Activated effector memory CD4-positive, alpha-beta T cell treated with Interleukin-2 at 50 U/mL for 16 hours (primary cell): ENCODE data around the gene MAN1C1.
"Not testable (repeated sequence)": the region's sequence is repeated elsewhere in the genome, so short reads cannot be mapped to it uniquely, and the experiment has no call there.

Source experiments
- DNase-seq: peaks from one replicate; pipeline ENCODE4 v3.0.0-alpha.2; 2020

The MAN1C1 gene

GRCh38 chr1:25724966-25725365, 108.4 kb downstream of the MAN1C1 start:
- DNase-seq, result no peak

- no peak for DNase-seq
Observed at GRCh38 chr1:25725482-25725881, 108.9 kb downstream of the MAN1C1 start.

GRCh38 chr1:25727088-25727487, 110.5 kb downstream of the MAN1C1 start:
- no peak for DNase-seq

- no peak for DNase-seq
Observed at GRCh38 chr1:25727635-25728286, 111.2 kb downstream of the MAN1C1 start.

- DNase-seq, result no peak
Observed at GRCh38 chr1:25728301-25728935, 111.8 kb downstream of the MAN1C1 start.

- DNase-seq, result no peak
Observed at GRCh38 chr1:25729045-25729444, 112.5 kb downstream of the MAN1C1 start.

- DNase-seq, result no peak
Observed at GRCh38 chr1:25729790-25730644, 113.4 kb downstream of the MAN1C1 start.

GRCh38 chr1:25731148-25731547, 114.6 kb downstream of the MAN1C1 start:
- DNase-seq, result no peak

GRCh38 chr1:25731626-25732370, 115.2 kb downstream of the MAN1C1 start:
- no peak for DNase-seq

GRCh38 chr1:25732821-25733220, 116.2 kb downstream of the MAN1C1 start:
- DNase-seq, result no peak

GRCh38 chr1:25733271-25733670, 116.7 kb downstream of the MAN1C1 start:
- no peak for DNase-seq

- DNase-seq, result not testable (repeated sequence)
Observed at GRCh38 chr1:25734991-25735390, 118.4 kb downstream of the MAN1C1 start.

- no peak for DNase-seq
Observed at GRCh38 chr1:25735956-25736529, 119.5 kb downstream of the MAN1C1 start.

GRCh38 chr1:25737130-25737529, 120.5 kb downstream of the MAN1C1 start:
- DNase-seq, result no peak

- no peak for DNase-seq
Observed at GRCh38 chr1:25738499-25738898, 121.9 kb downstream of the MAN1C1 start.

GRCh38 chr1:25739341-25739740, 122.8 kb downstream of the MAN1C1 start:
- no peak for DNase-seq

GRCh38 chr1:25740071-25740470, 123.5 kb downstream of the MAN1C1 start:
- no peak for DNase-seq

GRCh38 chr1:25742316-25742715, 125.7 kb downstream of the MAN1C1 start:
- DNase-seq, result no peak

GRCh38 chr1:25743164-25744139, 126.9 kb downstream of the MAN1C1 start:
- no peak for DNase-seq

- DNase-seq, result no peak
Observed at GRCh38 chr1:25744140-25744581, 127.6 kb downstream of the MAN1C1 start.
